ENCODE results near the gene ITGB1BP2. TPM values are rescaled to one million over a fixed set of nuclear protein-coding genes. Genes with fewer than 3 reads are reported as not detected.
"Not testable (repeated sequence)": the region's sequence is repeated elsewhere in the genome, so short reads cannot be mapped to it uniquely, and the experiment has no call there.

The ITGB1BP2 gene
- 1 to 10 TPM; 1.2 to 1.5 (median 1.3) TPM for polyA plus RNA-seq (ENCODE audit: insufficient read length in 4 of 4)

GRCh38 chrX:71301195-71301924 lies at the start of gene ITGB1BP2:
TSS of gene ITGB1BP2 (plus strand) at chrX:71301750. CDS start at chrX:71301807, 57 bp downstream.
- DNase-seq (ENCODE audit: low read depth in 4 of 4, low spot score in 3 of 4), result no peak

GRCh38 chrX:71252221-71252620 lies 49.3 kb upstream of the ITGB1BP2 start:
- DNase-seq (ENCODE audit: low read depth in 4 of 4, low spot score in 3 of 4), result no peak

- DNase-seq (ENCODE audit: low read depth in 4 of 4, low spot score in 3 of 4), result peak in 2 of 4 donors; percentile 31 to 41
Measured at GRCh38 chrX:71253253-71254091, 48.1 kb upstream of the ITGB1BP2 start.

GRCh38 chrX:71254092-71254963 lies 47.2 kb upstream of the ITGB1BP2 start, which contains the start of gene ZMYM3:
TSS of gene ZMYM3 (minus strand) at chrX:71254140. CDS start at chrX:71253255, 885 bp downstream.
- DNase-seq (ENCODE audit: low read depth in 4 of 4, low spot score in 3 of 4), result peak; percentile 55 to 79 (median 67)

GRCh38 chrX:71256051-71256450 lies 45.5 kb upstream of the ITGB1BP2 start:
- no peak for DNase-seq (ENCODE audit: low read depth in 4 of 4, low spot score in 3 of 4)

GRCh38 chrX:71256856-71257255 lies 44.7 kb upstream of the ITGB1BP2 start:
- no peak for DNase-seq (ENCODE audit: low read depth in 4 of 4, low spot score in 3 of 4)

GRCh38 chrX:71268624-71269023 lies 32.9 kb upstream of the ITGB1BP2 start:
- DNase-seq (ENCODE audit: low read depth in 4 of 4, low spot score in 3 of 4), result not testable (repeated sequence)

- no peak for DNase-seq (ENCODE audit: low read depth in 4 of 4, low spot score in 3 of 4)
Measured at GRCh38 chrX:71269801-71270395, 31.7 kb upstream of the ITGB1BP2 start.

- not testable (repeated sequence) for DNase-seq (ENCODE audit: low read depth in 4 of 4, low spot score in 3 of 4)
Measured at GRCh38 chrX:71272313-71272712, 29.2 kb upstream of the ITGB1BP2 start.

- DNase-seq (ENCODE audit: low read depth in 4 of 4, low spot score in 3 of 4), result not testable (repeated sequence)
Measured at GRCh38 chrX:71281300-71281699, 20.2 kb upstream of the ITGB1BP2 start.

- DNase-seq (ENCODE audit: low read depth in 4 of 4, low spot score in 3 of 4), result peak in 1 of 4 donors; percentile 7
Measured at GRCh38 chrX:71282514-71283402, 18.8 kb upstream of the ITGB1BP2 start.

GRCh38 chrX:71283403-71284143 lies 18.0 kb upstream of the ITGB1BP2 start, which contains the start of gene NONO:
TSS of gene NONO (plus strand) at chrX:71283635. CDS start at chrX:71290638, 7,003 bp downstream.
- DNase-seq (ENCODE audit: low read depth in 4 of 4, low spot score in 3 of 4), result peak; percentile 87 to 98 (median 96)

GRCh38 chrX:71285929-71286328 lies 15.6 kb upstream of the ITGB1BP2 start:
- DNase-seq (ENCODE audit: low read depth in 4 of 4, low spot score in 3 of 4), result no peak

GRCh38 chrX:71291381-71291780 lies 10.2 kb upstream of the ITGB1BP2 start:
- no peak for DNase-seq (ENCODE audit: low read depth in 4 of 4, low spot score in 3 of 4)

GRCh38 chrX:71292669-71293365 lies 8.7 kb upstream of the ITGB1BP2 start:
- no peak for DNase-seq (ENCODE audit: low read depth in 4 of 4, low spot score in 3 of 4)

- DNase-seq (ENCODE audit: low read depth in 4 of 4, low spot score in 3 of 4), result no peak
Measured at GRCh38 chrX:71296806-71297205, 4.7 kb upstream of the ITGB1BP2 start.

- DNase-seq (ENCODE audit: low read depth in 4 of 4, low spot score in 3 of 4), result no peak
Measured at GRCh38 chrX:71298119-71298518, 3.4 kb upstream of the ITGB1BP2 start.

GRCh38 chrX:71300064-71300463 lies 1.5 kb upstream of the ITGB1BP2 start:
- DNase-seq (ENCODE audit: low read depth in 4 of 4, low spot score in 3 of 4), result not testable (repeated sequence)
